Breast epithelium (tissue), 4 donors: ENCODE measurements around the gene WARS2. TPM values are rescaled to one million over a fixed set of nuclear protein-coding genes. Genes with fewer than 3 reads are reported as not detected.

ENCODE experiments used
- DNase-seq, 2 donors: peaks; one replicate each; pipeline ENCODE4 v3.0.0-alpha.2; 2019; ENCODE audit warnings: low spot score in 2 of 2
- H3K27ac ChIP-seq, 2 donors: fragments of 200-600 bp; sonication (generic) in 1 of 2; one replicate each; pipeline ENCODE4 v1.5.1; 2016 to 2019; ENCODE audit warnings: mild to moderate bottlenecking in 1 of 2
- H3K27me3 ChIP-seq, 2 donors: fragments of 200-600 bp; sonication (generic) in 1 of 2; one replicate each; pipeline versions ENCODE4 v1.5.1 to v1.6.0; 2017 to 2019; ENCODE audit warnings: control low read depth in 1 of 2, mild to moderate bottlenecking in 1 of 2
- H3K36me3 ChIP-seq: fragments of 200-600 bp; one replicate; pipeline ENCODE4 v1.5.1; 2019
- H3K4me1 ChIP-seq, 2 donors: fragments of 200-600 bp; sonication (generic); one replicate each; pipeline ENCODE4 v1.5.1; 2016 to 2019; ENCODE audit warnings: control low read depth in 1 of 2
- H3K4me3 ChIP-seq, 3 donors: fragments of 200-600 bp; sonication (generic); 1 replicate in 2 of 3; 2 replicates in 1 of 3; pipeline ENCODE4 v1.5.1; 2016 to 2019; ENCODE audit warnings: mild to moderate bottlenecking in 3 of 3, moderate library complexity in 2 of 3
- H3K9me3 ChIP-seq, 2 donors: fragments of 200-600 bp; sonication (generic) in 1 of 2; one replicate each; pipeline ENCODE4 v1.5.1; 2016 to 2019; ENCODE audit warnings: control low read depth in 1 of 2
- CTCF ChIP-seq, 3 donors: fragments of 450-650 bp; IDR thresholded peaks; one replicate each; pipeline ENCODE4 v1.5.1; 2016 to 2017; ENCODE audit warnings: antibody characterized with exemption in 3 of 3, mild to moderate bottlenecking in 3 of 3, moderate library complexity in 3 of 3
- POLR2A ChIP-seq: fragments of 450-650 bp; IDR thresholded peaks from one replicate; pipeline ENCODE4 v1.6.1; 2016; ENCODE audit warnings: antibody characterized with exemption, mild to moderate bottlenecking, moderate library complexity
- POLR2AphosphoS5 ChIP-seq, 3 donors: sonication (generic); formaldehyde crosslinking; IDR thresholded peaks; one replicate each; pipeline ENCODE4 v1.6.1; 2017; ENCODE audit warnings: antibody characterized with exemption in 3 of 3
- intact Hi-C: fragments of 100-400 bp; cut with DNase I; formaldehyde crosslinking; loops from one replicate; pipeline ENCODE4 v1.15.1; 2023; ENCODE audit warnings: low total_unique reads
- total RNA-seq, 3 donors: library from RNA; depleted of rRNA; stranded (reverse); fragments of >200 nt; gene quantifications; one replicate each; pipeline ENCODE4 v1.1.0, GENCODE V29; 2016

WARS2 gene
- total RNA-seq, 3 donors from 2014 or later: 21.1 to 26.2 (median 23.3) TPM

- Histone ChIP-seq H3K36me3 (no peaks in the 10 kb centered on the region), H3K27ac (no peak overlapping the region), H3K9me3 (no peaks in the 10 kb centered on the region), H3K4me3 (no peak overlapping the region), H3K27me3 (no peaks in the 10 kb centered on the region), H3K4me1 (no peaks in the 10 kb centered on the region)
- TF ChIP-seq CTCF (IDR thresholded peaks at IDR 0.05) (no peak), POLR2A (no peak), POLR2AphosphoS5 (IDR thresholded peaks at IDR 0.05) (no peak)
- DNase-seq: no peak
- intact Hi-C loops: no loop called here
Observed at GRCh38 chr1:119147661-119148090, 7.2 kb upstream of the WARS2 start.

GRCh38 chr1:119146466-119146865 is 6.0 kb upstream of the WARS2 start:
- H3K27ac ChIP-seq: peak overlapping the region in 1 of 2 donors; percentile 49
- no peak for DNase-seq
- H3K4me1 ChIP-seq: peaks cover 0 to 9% of the 10 kb centered on the region in 2 donors
- H3K9me3 ChIP-seq: no peaks in the 10 kb centered on the region
- no peak overlapping the region for H3K4me3 ChIP-seq
- intact Hi-C loops: no loop called here
- TF ChIP-seq POLR2A: no peak
- no peak for TF ChIP-seq CTCF (IDR thresholded peaks at IDR 0.05)
- TF ChIP-seq POLR2AphosphoS5 (IDR thresholded peaks at IDR 0.05): no peak
- H3K36me3 ChIP-seq: no peaks in the 10 kb centered on the region
- H3K27me3 ChIP-seq: no peaks in the 10 kb centered on the region

DNA sequence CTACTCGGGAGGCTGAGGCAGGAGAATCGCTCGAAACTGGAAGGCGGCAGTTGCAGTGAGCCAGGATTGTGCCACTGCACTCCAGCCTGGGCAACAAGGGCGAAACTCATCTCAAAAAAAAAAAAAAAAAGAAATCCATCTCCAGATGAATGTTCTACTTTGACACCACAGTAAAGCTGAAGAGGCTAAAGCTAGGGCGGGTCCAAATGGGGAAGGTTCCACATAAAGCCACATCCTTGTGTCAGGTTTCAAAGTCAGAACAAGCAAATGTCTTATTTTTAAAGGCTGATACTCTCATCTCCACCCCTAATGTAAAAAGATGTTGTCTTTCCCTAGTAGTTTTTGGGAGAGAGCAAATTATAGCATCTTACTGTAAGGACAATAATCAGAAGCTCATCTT is 4.4 kb upstream of the WARS2 start:
- Histone ChIP-seq H3K36me3 (no peaks in the 10 kb centered on the region), H3K4me1 (peaks cover 0 to 14% of the 10 kb centered on the region in 2 donors), H3K4me3 (no peak overlapping the region), H3K27ac (no peak overlapping the region), H3K27me3 (no peaks in the 10 kb centered on the region), H3K9me3 (no peaks in the 10 kb centered on the region)
- intact Hi-C loops: no loop called here
- DNase-seq: no peak
- TF ChIP-seq POLR2A (no peak), CTCF (IDR thresholded peaks at IDR 0.05) (no peak), POLR2AphosphoS5 (IDR thresholded peaks at IDR 0.05) (no peak)

- intact Hi-C loops: no loop called here
- no peak overlapping the region for H3K4me3 ChIP-seq
- TF ChIP-seq CTCF (IDR thresholded peaks at IDR 0.05) (no peak), POLR2AphosphoS5 (IDR thresholded peaks at IDR 0.05) (no peak), POLR2A (no peak)
- H3K9me3 ChIP-seq: no peaks in the 10 kb centered on the region
- no peaks in the 10 kb centered on the region for H3K36me3 ChIP-seq
- H3K4me1 ChIP-seq: peaks cover 0 to 14% of the 10 kb centered on the region in 2 donors
- DNase-seq: no peak
- H3K27ac ChIP-seq: no peak overlapping the region
- H3K27me3 ChIP-seq: no peaks in the 10 kb centered on the region
Observed at GRCh38 chr1:119143706-119144105, 3.3 kb upstream of the WARS2 start.

GRCh38 chr1:119141660-119142059 is 1.2 kb upstream of the WARS2 start:
- intact Hi-C loops: no loop called here
- Histone ChIP-seq H3K4me1 (peaks cover 0 to 14% of the 10 kb centered on the region in 2 donors), H3K36me3 (no peaks in the 10 kb centered on the region), H3K4me3 (peak overlapping the region in 1 of 3 donors; percentile 72), H3K27me3 (no peaks in the 10 kb centered on the region), H3K9me3 (no peaks in the 10 kb centered on the region), H3K27ac (no peak overlapping the region)
- no peak for TF ChIP-seq POLR2AphosphoS5 (IDR thresholded peaks at IDR 0.05)
- no peak for DNase-seq

- Histone ChIP-seq H3K36me3 (no peaks in the 10 kb centered on the region), H3K27me3 (no peaks in the 10 kb centered on the region), H3K4me1 (peaks cover 0 to 14% of the 10 kb centered on the region in 2 donors), H3K27ac (peak overlapping the region; percentile 97 to 99), H3K4me3 (peak overlapping the region; percentile 48 to 72 (median 70)), H3K9me3 (no peaks in the 10 kb centered on the region)
- no peak for TF ChIP-seq CTCF (IDR thresholded peaks at IDR 0.05)
- TF ChIP-seq POLR2A: no peak
- TF ChIP-seq POLR2AphosphoS5 (IDR thresholded peaks at IDR 0.05): no peak
- intact Hi-C loops: no loop called here
- peak in 1 of 2 donors; percentile 20 for DNase-seq
Observed at GRCh38 chr1:119141020-119141424, 569 bp upstream of the WARS2 start.
